ENCODE measurements around the gene STAP1. TPM values are rescaled to one million over a fixed set of nuclear protein-coding genes. Genes with fewer than 3 reads are reported as not detected.

Gene STAP1
- total and polyA plus RNA-seq, 2 experiments from 2014 or later, result 0.10 TPM; not detected in 1

DNA sequence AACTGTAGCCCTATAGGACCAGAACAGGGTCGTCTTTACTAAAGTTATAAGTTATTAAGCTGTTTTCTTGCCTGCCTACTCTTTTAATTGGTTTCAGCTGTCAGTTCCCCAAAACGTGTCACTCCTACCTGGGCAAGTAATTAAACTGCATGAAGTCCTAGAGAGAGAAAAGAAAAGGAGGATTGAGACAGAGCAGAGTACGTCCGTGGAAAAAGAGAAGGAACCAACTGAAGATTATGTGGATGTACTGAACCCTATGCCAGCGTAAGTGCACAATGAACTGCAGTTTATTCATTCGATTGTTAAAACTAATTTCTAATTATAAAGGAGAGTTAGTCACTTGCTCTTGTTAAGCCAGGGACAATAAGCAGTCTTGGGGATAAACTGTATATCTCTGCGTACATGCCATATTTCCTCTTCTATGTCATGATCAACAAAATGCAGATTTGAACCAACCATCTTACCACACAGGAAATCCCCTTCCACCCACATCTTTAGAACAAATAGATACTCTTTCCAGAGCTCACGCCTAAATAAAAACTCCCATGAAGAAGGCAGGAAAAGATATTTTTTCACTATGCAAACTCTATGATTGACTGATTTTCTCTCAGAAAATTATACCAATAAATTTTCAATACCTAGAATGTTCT, 22.8 kb downstream of the STAP1 start:
- H3K9me3 ChIP-seq (ENCODE audit: low read depth), result no peaks in the 10 kb centered on the region
- TF ChIP-seq, protein P1, sequence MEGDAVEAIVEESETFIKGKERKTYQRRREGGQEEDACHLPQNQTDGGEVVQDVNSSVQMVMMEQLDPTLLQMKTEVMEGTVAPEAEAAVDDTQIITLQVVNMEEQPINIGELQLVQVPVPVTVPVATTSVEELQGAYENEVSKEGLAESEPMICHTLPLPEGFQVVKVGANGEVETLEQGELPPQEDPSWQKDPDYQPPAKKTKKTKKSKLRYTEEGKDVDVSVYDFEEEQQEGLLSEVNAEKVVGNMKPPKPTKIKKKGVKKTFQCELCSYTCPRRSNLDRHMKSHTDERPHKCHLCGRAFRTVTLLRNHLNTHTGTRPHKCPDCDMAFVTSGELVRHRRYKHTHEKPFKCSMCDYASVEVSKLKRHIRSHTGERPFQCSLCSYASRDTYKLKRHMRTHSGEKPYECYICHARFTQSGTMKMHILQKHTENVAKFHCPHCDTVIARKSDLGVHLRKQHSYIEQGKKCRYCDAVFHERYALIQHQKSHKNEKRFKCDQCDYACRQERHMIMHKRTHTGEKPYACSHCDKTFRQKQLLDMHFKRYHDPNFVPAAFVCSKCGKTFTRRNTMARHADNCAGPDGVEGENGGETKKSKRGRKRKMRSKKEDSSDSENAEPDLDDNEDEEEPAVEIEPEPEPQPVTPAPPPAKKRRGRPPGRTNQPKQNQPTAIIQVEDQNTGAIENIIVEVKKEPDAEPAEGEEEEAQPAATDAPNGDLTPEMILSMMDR (IDR thresholded peaks at IDR 0.05; ENCODE audit: low read depth, low read length), result no peak
- no peaks in the 10 kb centered on the region for H3K36me3 ChIP-seq
- H3K4me3 ChIP-seq, result no peak overlapping the region
- H3K4me1 ChIP-seq (ENCODE audit: low read depth), result no peaks in the 10 kb centered on the region
- H3K27me3 ChIP-seq, result no peaks in the 10 kb centered on the region
- H3K27ac ChIP-seq, result no peak overlapping the region
- no peak for DNase-seq (ENCODE audit: low read depth in 1 of 2, low spot score in 1 of 2)

DNA sequence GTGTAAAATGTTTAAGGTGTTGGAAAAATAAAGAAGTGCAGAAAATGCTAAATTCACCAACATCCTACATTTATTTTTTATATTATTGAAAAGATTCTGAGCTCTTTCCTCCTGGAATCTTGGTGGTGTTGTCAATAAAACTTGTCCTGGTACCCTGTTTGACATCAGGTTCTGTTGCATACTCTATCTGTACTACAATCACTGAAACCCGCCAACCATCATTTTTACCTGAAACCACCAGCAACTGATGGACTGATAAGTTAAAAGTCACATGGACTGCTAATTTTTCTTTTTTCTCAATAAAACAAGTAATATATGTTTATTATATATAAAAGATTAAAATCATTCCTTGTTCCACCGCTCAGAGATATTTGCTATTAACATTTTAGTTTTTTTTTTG, 23.4 kb downstream of the STAP1 start:
- H3K27me3 ChIP-seq, result no peaks in the 10 kb centered on the region
- H3K4me3 ChIP-seq, result no peak overlapping the region
- no peak for DNase-seq (ENCODE audit: low read depth in 1 of 2, low spot score in 1 of 2)
- H3K36me3 ChIP-seq, result no peaks in the 10 kb centered on the region
- no peak overlapping the region for H3K27ac ChIP-seq
- no peaks in the 10 kb centered on the region for H3K9me3 ChIP-seq (ENCODE audit: low read depth)
- no peaks in the 10 kb centered on the region for H3K4me1 ChIP-seq (ENCODE audit: low read depth)
- TF ChIP-seq, protein P1 (IDR thresholded peaks at IDR 0.05; ENCODE audit: low read depth, low read length), result no peak

DNA sequence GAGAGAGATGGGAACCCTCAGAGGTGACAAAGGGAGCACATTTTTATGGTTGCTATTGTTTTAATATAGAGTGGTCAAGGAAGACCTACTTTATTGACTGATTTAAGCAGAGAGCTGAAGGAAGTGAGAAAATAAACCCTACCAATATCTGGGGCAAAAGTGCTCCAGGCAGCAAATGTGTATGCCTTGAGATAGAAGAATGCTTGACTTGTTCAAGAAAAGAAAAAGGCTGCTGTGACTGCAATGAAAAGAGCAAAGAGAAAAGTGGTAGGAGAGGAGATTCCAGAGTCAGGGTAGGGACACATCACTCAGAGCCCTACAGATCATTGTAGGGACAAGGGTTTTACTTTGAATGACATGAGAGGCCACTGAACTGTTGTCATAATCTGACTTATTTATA, 26.0 kb downstream of the STAP1 start:
- TF ChIP-seq, protein P1 (IDR thresholded peaks at IDR 0.05; ENCODE audit: low read depth, low read length), result no peak
- no peak for DNase-seq (ENCODE audit: low read depth in 1 of 2, low spot score in 1 of 2)

DNA sequence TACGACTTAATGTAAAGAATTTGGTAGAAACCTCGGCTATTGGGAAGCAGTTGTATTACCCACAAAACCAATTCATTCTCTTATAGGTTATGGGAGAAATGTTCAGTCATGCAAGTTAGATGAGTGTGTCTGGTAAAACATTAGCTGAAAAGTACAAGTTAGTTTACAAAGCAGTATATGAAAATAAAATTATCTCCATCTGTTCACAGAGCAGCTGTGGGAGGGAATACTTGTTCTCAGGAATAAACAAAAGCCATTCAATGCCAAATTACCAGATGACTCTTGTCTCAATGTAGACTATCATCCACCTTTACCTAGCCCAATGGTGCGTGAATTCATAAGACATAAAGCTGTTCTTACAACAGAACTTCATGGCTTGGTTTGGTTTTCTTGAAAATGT, 28.6 kb downstream of the STAP1 start:
- no peak overlapping the region for H3K27ac ChIP-seq
- H3K9me3 ChIP-seq (ENCODE audit: low read depth), result no peaks in the 10 kb centered on the region
- DNase-seq (ENCODE audit: low read depth in 1 of 2, low spot score in 1 of 2), result no peak
- TF ChIP-seq, protein P1 (IDR thresholded peaks at IDR 0.05; ENCODE audit: low read depth, low read length), result no peak
- no peaks in the 10 kb centered on the region for H3K4me1 ChIP-seq (ENCODE audit: low read depth)
- no peaks in the 10 kb centered on the region for H3K27me3 ChIP-seq
- no peaks in the 10 kb centered on the region for H3K36me3 ChIP-seq
- no peak overlapping the region for H3K4me3 ChIP-seq

More for the DNA sequence above, 26.0 kb downstream of the STAP1 start:
- Histone ChIP-seq H3K4me3 (no peak overlapping the region), H3K36me3 (no peaks in the 10 kb centered on the region), H3K9me3 (ENCODE audit: low read depth) (no peaks in the 10 kb centered on the region), H3K4me1 (ENCODE audit: low read depth) (no peaks in the 10 kb centered on the region), H3K27me3 (no peaks in the 10 kb centered on the region), H3K27ac (no peak overlapping the region)

DNA sequence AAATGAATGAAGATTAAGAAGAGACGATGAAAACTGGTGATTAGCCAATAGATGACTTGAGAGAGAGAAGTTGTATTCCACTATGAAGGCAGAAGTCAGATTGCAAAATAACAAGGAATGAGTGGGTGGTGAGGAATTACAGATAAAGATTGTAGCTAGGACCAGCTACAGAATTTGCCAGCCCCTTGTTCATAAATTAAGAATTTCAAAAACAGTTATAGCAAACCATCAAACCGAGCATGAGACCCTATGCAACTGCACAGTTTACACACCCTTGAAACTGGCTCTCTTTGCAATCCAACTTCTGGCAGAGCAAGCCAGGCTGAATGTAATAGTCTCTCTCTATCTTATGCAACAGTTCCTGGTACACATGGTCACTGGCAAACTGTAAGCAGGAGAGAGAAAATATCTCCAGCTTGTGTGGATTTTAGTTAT, 35.2 kb downstream of the STAP1 start:
- no peaks in the 10 kb centered on the region for H3K4me1 ChIP-seq (ENCODE audit: low read depth)
- H3K27me3 ChIP-seq, result no peaks in the 10 kb centered on the region
- no peak overlapping the region for H3K4me3 ChIP-seq
- H3K36me3 ChIP-seq, result no peaks in the 10 kb centered on the region
- no peaks in the 10 kb centered on the region for H3K9me3 ChIP-seq (ENCODE audit: low read depth)
- peak in 1 of 2 donors; percentile 91 for DNase-seq (ENCODE audit: low read depth in 1 of 2, low spot score in 1 of 2)
- no peak overlapping the region for H3K27ac ChIP-seq
- TF ChIP-seq, protein P1 (IDR thresholded peaks at IDR 0.05; ENCODE audit: low read depth, low read length), result no peak

Measured in cardiac muscle cell (in vitro differentiated cells and primary cell).